SU-DHL-6 (cell line): ENCODE measurements around the gene CAPN8.

ENCODE experiments used
- CTCF ChIP-seq: fragments of 200-600 bp; sonication (generic); IDR thresholded peaks from one replicate; pipeline ENCODE4 v1.5.1; 2017; ENCODE audit warnings: antibody characterized with exemption, mild to moderate bottlenecking, low read length, moderate library complexity; ENCODE audit not compliant: insufficient read depth, poor library complexity, severe bottlenecking
- EZH2phosphoT487 ChIP-seq: fragments of 200-600 bp; sonication (generic), shearing (Covaris generic); conservative IDR thresholded peaks from 2 replicates; pipeline ENCODE4 v1.6.1; 2018; ENCODE audit warnings: mild to moderate bottlenecking, antibody characterized with exemption, low read length, moderate library complexity, mixed read lengths

- TF ChIP-seq CTCF (no peak), EZH2phosphoT487 (no peak)
Measured at GRCh38 chr1:223700388-223700918, 35.0 kb upstream of the CAPN8 start.
